Measurements from ENCODE around the gene DCDC2C. TPM values are rescaled to one million over a fixed set of nuclear protein-coding genes. Genes with fewer than 3 reads are reported as not detected.

The DCDC2C gene
- total and polyA plus RNA-seq, 2 experiments from 2014 or later, result not detected

- Histone ChIP-seq H3K4me2 (ENCODE audit: unreplicated experiment) (no peak overlapping the region), H3K9me3 (ENCODE audit: low read depth) (no peaks in the 10 kb centered on the region), H3K27me3 (replicated peaks; ENCODE audit: insufficient read depth) (peaks cover 50% of the 10 kb centered on the region), H3K79me2 (ENCODE audit: insufficient read depth) (no peaks in the 10 kb centered on the region), H3K4me1 (ENCODE audit: insufficient read depth) (no peaks in the 10 kb centered on the region), H3K4me3 (no peak overlapping the region), H3K36me3 (ENCODE audit: low read depth) (no peaks in the 10 kb centered on the region), H2AFZ (no peak overlapping the region), H3K9me2 (ENCODE audit: insufficient read depth) (no peaks in the 10 kb centered on the region), H3F3A (ENCODE audit: insufficient read depth) (no peaks in the 10 kb centered on the region), H3K27ac (no peak overlapping the region), H4K20me1 (ENCODE audit: insufficient read depth) (no peaks in the 10 kb centered on the region), H3K9ac (no peak overlapping the region)
- WGBS, 2 experiments (ENCODE audit: low coverage in 1 of 2, low lambda C conversion rate in 2 of 2, missing lambda C conversion rate in 2 of 2), result 36 to 44% methylated on average over 9 of the region's 9 CpGs
- TF ChIP-seq EZH2phosphoT487 (IDR thresholded peaks at IDR 0.05; ENCODE audit: insufficient read depth, low read depth) (no peak), EZH2 (IDR thresholded peaks at IDR 0.05; ENCODE audit: insufficient read depth, poor library complexity, severe bottlenecking) (no peak)
- in situ Hi-C loops (cut with MboI), result no loop called here
- DNase-seq, result no peak
Measured at GRCh38 chr2:3737128-3737527, 33.8 kb downstream of the DCDC2C start.

GRCh38 chr2:3738454-3738853, 35.1 kb downstream of the DCDC2C start:
- Histone ChIP-seq H2AFZ (no peak overlapping the region), H3K9me3 (ENCODE audit: low read depth) (no peaks in the 10 kb centered on the region), H3K36me3 (ENCODE audit: low read depth) (no peaks in the 10 kb centered on the region), H3K79me2 (ENCODE audit: insufficient read depth) (no peaks in the 10 kb centered on the region), H3F3A (ENCODE audit: insufficient read depth) (no peaks in the 10 kb centered on the region), H3K27me3 (replicated peaks; ENCODE audit: insufficient read depth) (peaks cover 46% of the 10 kb centered on the region), H3K4me3 (no peak overlapping the region), H3K4me1 (ENCODE audit: insufficient read depth) (no peaks in the 10 kb centered on the region), H3K4me2 (ENCODE audit: unreplicated experiment) (no peak overlapping the region), H3K9ac (no peak overlapping the region), H4K20me1 (ENCODE audit: insufficient read depth) (no peaks in the 10 kb centered on the region), H3K27ac (no peak overlapping the region), H3K9me2 (ENCODE audit: insufficient read depth) (no peaks in the 10 kb centered on the region)
- 16% methylated on average over 3 of the region's 3 CpGs for WGBS, 2 experiments (ENCODE audit: low coverage in 1 of 2, low lambda C conversion rate in 2 of 2, missing lambda C conversion rate in 2 of 2)
- DNase-seq, result peak; percentile 66
- TF ChIP-seq EZH2 (IDR thresholded peaks at IDR 0.05; ENCODE audit: insufficient read depth, poor library complexity, severe bottlenecking) (no peak), EZH2phosphoT487 (IDR thresholded peaks at IDR 0.05; ENCODE audit: insufficient read depth, low read depth) (no peak)
- in situ Hi-C loops (cut with MboI), result no loop called here

GRCh38 chr2:3739313-3739712, 35.9 kb downstream of the DCDC2C start:
- Histone ChIP-seq H3K9me3 (ENCODE audit: low read depth) (no peaks in the 10 kb centered on the region), H3K79me2 (ENCODE audit: insufficient read depth) (no peaks in the 10 kb centered on the region), H3K4me2 (ENCODE audit: unreplicated experiment) (no peak overlapping the region), H3K4me1 (ENCODE audit: insufficient read depth) (no peaks in the 10 kb centered on the region), H4K20me1 (ENCODE audit: insufficient read depth) (no peaks in the 10 kb centered on the region), H3K9me2 (ENCODE audit: insufficient read depth) (no peaks in the 10 kb centered on the region), H3F3A (ENCODE audit: insufficient read depth) (no peaks in the 10 kb centered on the region), H3K9ac (no peak overlapping the region), H3K27ac (no peak overlapping the region), H3K27me3 (replicated peaks; ENCODE audit: insufficient read depth) (peaks cover 41% of the 10 kb centered on the region), H2AFZ (no peak overlapping the region), H3K36me3 (ENCODE audit: low read depth) (no peaks in the 10 kb centered on the region), H3K4me3 (no peak overlapping the region)
- 80 to 82% methylated on average over 19 of the region's 19 CpGs for WGBS, 2 experiments (ENCODE audit: low coverage in 1 of 2, low lambda C conversion rate in 2 of 2, missing lambda C conversion rate in 2 of 2)
- TF ChIP-seq EZH2phosphoT487 (IDR thresholded peaks at IDR 0.05; ENCODE audit: insufficient read depth, low read depth), result no peak
- no peak for TF ChIP-seq EZH2 (IDR thresholded peaks at IDR 0.05; ENCODE audit: insufficient read depth, poor library complexity, severe bottlenecking)
- in situ Hi-C loops (cut with MboI), result no loop called here
- DNase-seq, result no peak

GRCh38 chr2:3741396-3741795, 38.0 kb downstream of the DCDC2C start:
- WGBS, 2 experiments (ENCODE audit: low coverage in 1 of 2, low lambda C conversion rate in 2 of 2, missing lambda C conversion rate in 2 of 2), result 70 to 75% methylated on average over 8 of the region's 8 CpGs
- Histone ChIP-seq H3K4me2 (ENCODE audit: unreplicated experiment) (no peak overlapping the region), H3K9me2 (ENCODE audit: insufficient read depth) (no peaks in the 10 kb centered on the region), H3K4me3 (no peak overlapping the region), H3F3A (ENCODE audit: insufficient read depth) (no peaks in the 10 kb centered on the region), H4K20me1 (ENCODE audit: insufficient read depth) (no peaks in the 10 kb centered on the region), H3K27ac (no peak overlapping the region), H3K79me2 (ENCODE audit: insufficient read depth) (no peaks in the 10 kb centered on the region), H3K9ac (no peak overlapping the region), H2AFZ (no peak overlapping the region), H3K27me3 (replicated peaks; ENCODE audit: insufficient read depth) (peaks cover 30% of the 10 kb centered on the region), H3K4me1 (ENCODE audit: insufficient read depth) (no peaks in the 10 kb centered on the region), H3K9me3 (ENCODE audit: low read depth) (no peaks in the 10 kb centered on the region), H3K36me3 (ENCODE audit: low read depth) (no peaks in the 10 kb centered on the region)
- TF ChIP-seq EZH2 (IDR thresholded peaks at IDR 0.05; ENCODE audit: insufficient read depth, poor library complexity, severe bottlenecking), result no peak
- TF ChIP-seq EZH2phosphoT487 (IDR thresholded peaks at IDR 0.05; ENCODE audit: insufficient read depth, low read depth), result no peak
- in situ Hi-C loops (cut with MboI), result no loop called here
- DNase-seq, result no peak
